HG02840 (cell line): ENCODE data around the gene TMEM176B.
"Not testable (repeated sequence)": the region's sequence is repeated elsewhere in the genome, so short reads cannot be mapped to it uniquely, and the experiment has no call there.

Source experiments
- ATAC-seq: cut with Tn5 transposase; IDR thresholded peaks from one replicate; pipeline ENCODE4 v1.9.1; 2021; ENCODE audit warnings: mild to moderate bottlenecking, moderate library complexity, moderate number of reproducible peaks; ENCODE audit not compliant: unreplicated experiment, low FRiP score

TMEM176B gene

GRCh38 chr7:150823484-150824126, 23.4 kb upstream of the TMEM176B start:
- no peak for ATAC-seq

- no peak for ATAC-seq
Measured at GRCh38 chr7:150823043-150823442, 22.9 kb upstream of the TMEM176B start.

GRCh38 chr7:150820578-150821198, 20.5 kb upstream of the TMEM176B start:
- no peak for ATAC-seq

- ATAC-seq: no peak
Measured at GRCh38 chr7:150820148-150820547, 20.0 kb upstream of the TMEM176B start.

GRCh38 chr7:150818971-150819370, 18.8 kb upstream of the TMEM176B start:
- ATAC-seq: no peak

GRCh38 chr7:150814328-150815001, 14.3 kb upstream of the TMEM176B start:
- no peak for ATAC-seq

GRCh38 chr7:150807616-150808438, 7.7 kb upstream of the TMEM176B start:
- ATAC-seq: not testable (repeated sequence)

- no peak for ATAC-seq
Measured at GRCh38 chr7:150806863-150807262, 6.7 kb upstream of the TMEM176B start.

- no peak for ATAC-seq
Measured at GRCh38 chr7:150806454-150806853, 6.3 kb upstream of the TMEM176B start.

- ATAC-seq: no peak
Measured at GRCh38 chr7:150805864-150806263, 5.7 kb upstream of the TMEM176B start.

- ATAC-seq: no peak
Measured at GRCh38 chr7:150804802-150805201, 4.6 kb upstream of the TMEM176B start.

- no peak for ATAC-seq
Measured at GRCh38 chr7:150803161-150803860, 3.1 kb upstream of the TMEM176B start.

- ATAC-seq: no peak
Measured at GRCh38 chr7:150801946-150802771, 2.0 kb upstream of the TMEM176B start.

- ATAC-seq: no peak
Measured at GRCh38 chr7:150801242-150801945, 1.2 kb upstream of the TMEM176B start.

- no peak for ATAC-seq
Measured at GRCh38 chr7:150800581-150801241, 547 bp upstream of the TMEM176B start, which contains the start of gene TMEM176A. TMEM176A (plus strand) TSS chr7:150800769; CDS start chr7:150801551, 782 bp downstream.

- ATAC-seq: no peak
Measured at GRCh38 chr7:150799156-150799555, 1.0 kb downstream of the TMEM176B start.

- no peak for ATAC-seq
Measured at GRCh38 chr7:150797661-150798060, 2.5 kb downstream of the TMEM176B start.

GRCh38 chr7:150793569-150794238, 6.5 kb downstream of the TMEM176B start:
- ATAC-seq: no peak
